WI38 (cell line): ENCODE data around the gene SUV39H2.

Source experiments
- H3K4me3 ChIP-seq: 2 replicates; pipeline ENCODE4 v1.5.1; 2011; ENCODE audit warnings: low read depth, mild to moderate bottlenecking, control low read depth, low read length
- TF ChIP-seq, protein P1 (sequence below): IDR thresholded peaks from 2 replicates; pipeline ENCODE4 v1.5.1; 2012; ENCODE audit warnings: low read depth, mild to moderate bottlenecking, control low read depth, low read length

SUV39H2 gene

DNA sequence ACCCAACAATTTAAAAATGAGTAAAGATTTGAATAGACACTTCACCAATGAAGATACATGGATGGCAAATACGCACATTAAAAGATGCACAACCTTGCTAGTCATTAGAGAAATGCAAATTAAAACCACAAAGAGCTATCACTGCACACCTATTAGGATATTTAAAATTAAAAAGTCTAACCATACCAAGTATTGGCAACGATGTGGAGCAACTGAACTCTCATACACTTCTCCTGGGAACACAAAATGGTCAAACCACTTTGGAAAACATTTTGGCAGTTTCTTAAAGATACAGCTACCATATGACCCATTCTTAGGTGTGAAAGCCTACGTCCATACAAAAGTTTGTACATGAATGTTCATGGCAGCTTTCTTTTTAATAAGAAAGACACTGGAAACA, 39.2 kb downstream of the SUV39H2 start:
- no peak overlapping the region for H3K4me3 ChIP-seq
- TF ChIP-seq, protein P1, sequence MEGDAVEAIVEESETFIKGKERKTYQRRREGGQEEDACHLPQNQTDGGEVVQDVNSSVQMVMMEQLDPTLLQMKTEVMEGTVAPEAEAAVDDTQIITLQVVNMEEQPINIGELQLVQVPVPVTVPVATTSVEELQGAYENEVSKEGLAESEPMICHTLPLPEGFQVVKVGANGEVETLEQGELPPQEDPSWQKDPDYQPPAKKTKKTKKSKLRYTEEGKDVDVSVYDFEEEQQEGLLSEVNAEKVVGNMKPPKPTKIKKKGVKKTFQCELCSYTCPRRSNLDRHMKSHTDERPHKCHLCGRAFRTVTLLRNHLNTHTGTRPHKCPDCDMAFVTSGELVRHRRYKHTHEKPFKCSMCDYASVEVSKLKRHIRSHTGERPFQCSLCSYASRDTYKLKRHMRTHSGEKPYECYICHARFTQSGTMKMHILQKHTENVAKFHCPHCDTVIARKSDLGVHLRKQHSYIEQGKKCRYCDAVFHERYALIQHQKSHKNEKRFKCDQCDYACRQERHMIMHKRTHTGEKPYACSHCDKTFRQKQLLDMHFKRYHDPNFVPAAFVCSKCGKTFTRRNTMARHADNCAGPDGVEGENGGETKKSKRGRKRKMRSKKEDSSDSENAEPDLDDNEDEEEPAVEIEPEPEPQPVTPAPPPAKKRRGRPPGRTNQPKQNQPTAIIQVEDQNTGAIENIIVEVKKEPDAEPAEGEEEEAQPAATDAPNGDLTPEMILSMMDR, result no peak

DNA sequence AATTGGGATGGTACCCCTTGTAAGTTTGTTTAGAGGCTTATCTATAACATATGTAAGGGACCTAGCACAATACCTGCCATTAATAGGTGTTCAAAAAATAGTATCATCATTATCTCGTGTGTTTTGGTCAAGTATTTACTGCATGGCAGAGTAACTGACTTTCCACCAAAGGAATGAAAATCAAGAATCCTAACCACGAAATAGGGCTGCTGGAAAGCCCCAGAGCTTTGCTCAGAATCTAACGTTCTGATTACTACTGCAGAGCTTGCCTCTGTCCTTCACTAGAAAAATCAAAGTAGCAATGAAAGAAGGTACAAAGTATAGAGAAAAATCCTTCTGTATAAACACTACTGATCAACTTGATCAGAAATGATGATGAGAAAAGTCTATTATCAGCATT, 40.3 kb downstream of the SUV39H2 start:
- no peak overlapping the region for H3K4me3 ChIP-seq
- TF ChIP-seq, protein P1, result no peak

DNA sequence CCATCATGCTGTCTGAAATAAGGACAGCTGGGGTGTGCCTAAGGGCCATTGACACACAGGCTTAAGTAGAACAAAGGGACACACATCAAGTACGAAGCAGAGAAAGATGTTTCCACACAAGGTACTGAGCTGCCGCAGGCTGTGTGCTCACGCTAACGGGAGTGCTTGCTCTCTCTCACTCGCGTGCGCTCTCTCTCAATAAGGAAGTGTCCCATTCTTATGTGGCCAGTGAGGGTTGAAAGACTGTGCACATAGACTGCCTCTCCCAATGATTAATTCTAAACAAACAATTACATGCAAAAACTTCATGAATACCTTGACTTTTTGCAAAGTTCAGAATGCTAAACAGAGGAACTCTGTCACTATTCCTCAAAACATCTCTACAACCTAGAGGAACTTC, 45.3 kb downstream of the SUV39H2 start:
- TF ChIP-seq, protein P1, result no peak
- H3K4me3 ChIP-seq, result no peak overlapping the region

DNA sequence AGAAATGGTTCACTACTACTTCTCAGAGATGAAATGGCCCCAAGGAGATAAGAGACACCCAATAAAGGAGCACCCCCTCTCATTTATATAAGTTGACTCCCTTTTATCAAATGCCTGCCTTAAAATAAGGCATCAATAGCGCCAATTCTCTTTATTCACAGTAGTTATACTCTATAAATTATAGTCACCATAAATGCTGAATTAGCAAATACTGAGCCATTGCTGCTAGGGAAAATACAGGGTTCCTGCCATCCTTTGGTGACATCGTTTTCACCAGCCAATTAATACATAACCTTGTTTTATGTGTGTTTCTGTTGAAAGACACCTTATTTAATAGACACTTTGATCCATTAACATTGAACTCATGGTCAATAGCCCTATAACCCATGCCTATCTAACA, 46.6 kb downstream of the SUV39H2 start:
- TF ChIP-seq, protein P1, result no peak
- H3K4me3 ChIP-seq, result no peak overlapping the region

DNA sequence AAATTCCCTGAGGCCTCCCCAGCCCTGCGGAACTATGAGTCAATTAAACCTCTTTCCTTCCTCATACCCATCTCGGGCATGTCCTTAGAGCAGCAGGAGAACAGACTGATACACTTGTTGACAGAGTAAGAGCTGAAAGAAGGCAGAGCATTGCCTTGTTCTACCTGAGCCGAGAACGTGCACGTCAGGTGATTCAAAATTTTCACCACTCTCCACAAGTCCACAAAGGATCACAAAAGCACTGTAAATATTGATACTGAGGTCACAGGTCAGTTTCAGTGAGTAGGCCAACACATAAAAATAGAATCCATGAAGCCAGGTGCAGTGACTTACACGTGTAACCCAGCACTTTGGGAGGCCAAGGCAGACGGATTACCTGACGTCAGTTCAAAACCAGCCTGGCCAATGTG, 47.4 kb downstream of the SUV39H2 start:
- TF ChIP-seq, protein P1, result no peak
- H3K4me3 ChIP-seq, result no peak overlapping the region

DNA sequence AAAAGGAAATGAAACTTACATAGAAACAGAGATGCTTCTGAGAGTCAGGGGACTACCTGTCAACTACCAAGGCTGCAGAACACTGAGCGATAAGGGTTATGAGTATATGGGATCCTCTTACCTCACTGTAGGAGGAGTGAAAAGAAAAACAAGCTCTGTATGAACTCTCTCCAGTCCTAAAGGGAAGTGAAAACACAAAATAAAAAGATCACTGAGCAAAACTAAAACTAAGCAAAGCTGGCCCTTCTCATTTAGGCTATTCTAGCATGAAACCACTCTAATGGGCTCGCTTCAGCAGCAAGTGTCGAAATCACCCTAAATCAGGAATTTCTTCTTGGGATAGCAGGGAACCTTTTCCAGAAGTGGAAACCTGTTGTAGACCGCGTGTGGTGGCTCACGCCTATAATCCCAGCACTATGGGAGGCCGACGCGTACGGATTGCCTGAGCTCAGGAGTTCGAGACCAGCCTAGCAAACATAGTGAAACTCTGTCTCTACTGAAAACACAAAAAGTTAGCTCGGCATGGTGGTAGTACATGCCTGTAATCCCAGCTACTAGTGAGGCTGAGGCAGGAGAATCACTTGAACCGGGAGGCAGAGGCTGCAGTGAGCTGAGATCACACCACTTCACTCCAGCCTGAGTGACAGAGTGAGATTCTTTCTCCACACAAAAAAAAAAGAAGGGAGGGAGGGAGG, 48.2 kb downstream of the SUV39H2 start:
- no peak overlapping the region for H3K4me3 ChIP-seq
- TF ChIP-seq, protein P1, result no peak

DNA sequence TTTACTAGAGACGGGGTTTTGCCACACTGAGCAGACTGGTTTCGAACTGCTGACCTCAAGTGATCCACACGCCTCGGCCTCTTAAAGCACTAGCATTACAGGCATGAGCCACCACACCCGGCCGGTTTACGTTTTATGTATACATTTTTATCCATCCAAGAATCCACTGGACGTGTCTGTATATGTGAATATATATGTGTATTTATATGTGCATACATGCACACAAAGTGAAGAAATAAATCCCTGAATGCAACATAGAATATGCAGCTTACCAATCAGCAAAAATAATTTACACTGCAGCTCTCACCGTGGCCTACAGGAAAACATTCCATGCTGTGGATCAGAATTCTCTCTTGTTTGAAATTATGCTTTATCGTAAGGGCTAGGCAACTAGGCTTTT, 51.9 kb downstream of the SUV39H2 start:
- H3K4me3 ChIP-seq, result no peak overlapping the region
- TF ChIP-seq, protein P1, result no peak
